ENCODE data around the gene DENND6A.

DENND6A gene

GRCh38 chr3:57691411-57692132 lies 1.3 kb downstream of the DENND6A start:
- Histone ChIP-seq H3K27ac (peak overlapping the region; percentile 96), H3K36me3 (replicated peaks) (no peaks in the 10 kb centered on the region), H3K4me3 (ENCODE audit: low read depth, low read length) (peak overlapping the region; percentile 71), H3K27me3 (replicated peaks) (no peaks in the 10 kb centered on the region)
- no peak for TF ChIP-seq CTCF (IDR thresholded peaks at IDR 0.05; ENCODE audit: low read depth, low read length, missing control alignments)
- in situ Hi-C loops (cut with HindIII; ENCODE audit: low pct_ligation_motif_present, low sequenced_read_pairs): no loop called here
- no peak for DNase-seq

GRCh38 chr3:57689367-57690053 lies 3.4 kb downstream of the DENND6A start:
- Histone ChIP-seq H3K36me3 (replicated peaks) (no peaks in the 10 kb centered on the region), H3K27ac (no peak overlapping the region)
- in situ Hi-C loops (cut with HindIII; ENCODE audit: low pct_ligation_motif_present, low sequenced_read_pairs): no loop called here

GRCh38 chr3:57688291-57688690 lies 4.6 kb downstream of the DENND6A start:
- in situ Hi-C loops (cut with HindIII; ENCODE audit: low pct_ligation_motif_present, low sequenced_read_pairs): no loop called here
- no peak for TF ChIP-seq CTCF (IDR thresholded peaks at IDR 0.05; ENCODE audit: low read depth, low read length, missing control alignments)
- no peak for DNase-seq
- no peaks in the 10 kb centered on the region for H3K27me3 ChIP-seq (replicated peaks)
- no peak overlapping the region for H3K4me3 ChIP-seq (ENCODE audit: low read depth, low read length)
- H3K36me3 ChIP-seq (replicated peaks): no peaks in the 10 kb centered on the region
- no peak overlapping the region for H3K27ac ChIP-seq

More at GRCh38 chr3:57689367-57690053, 3.4 kb downstream of the DENND6A start:
- no peak for TF ChIP-seq CTCF (IDR thresholded peaks at IDR 0.05; ENCODE audit: low read depth, low read length, missing control alignments)
- no peak overlapping the region for H3K4me3 ChIP-seq (ENCODE audit: low read depth, low read length)
- DNase-seq: no peak
- no peaks in the 10 kb centered on the region for H3K27me3 ChIP-seq (replicated peaks)

- Histone ChIP-seq H3K36me3 (replicated peaks) (no peaks in the 10 kb centered on the region), H3K27ac (no peak overlapping the region), H3K27me3 (replicated peaks) (no peaks in the 10 kb centered on the region), H3K4me3 (ENCODE audit: low read depth, low read length) (no peak overlapping the region)
- in situ Hi-C loops (cut with HindIII; ENCODE audit: low pct_ligation_motif_present, low sequenced_read_pairs): no loop called here
- no peak for TF ChIP-seq CTCF (IDR thresholded peaks at IDR 0.05; ENCODE audit: low read depth, low read length, missing control alignments)
- no peak for DNase-seq
Measured at GRCh38 chr3:57683286-57683685, 9.6 kb downstream of the DENND6A start.

GRCh38 chr3:57682284-57682683 lies 10.6 kb downstream of the DENND6A start:
- Histone ChIP-seq H3K36me3 (replicated peaks) (no peaks in the 10 kb centered on the region), H3K27me3 (replicated peaks) (no peaks in the 10 kb centered on the region), H3K4me3 (ENCODE audit: low read depth, low read length) (no peak overlapping the region), H3K27ac (no peak overlapping the region)
- TF ChIP-seq CTCF (IDR thresholded peaks at IDR 0.05; ENCODE audit: low read depth, low read length, missing control alignments): peak; percentile 26
- peak; percentile 15 for DNase-seq
- in situ Hi-C loops (cut with HindIII; ENCODE audit: low pct_ligation_motif_present, low sequenced_read_pairs): no loop called here

All from brain microvascular endothelial cell (primary cell).